GM18858 (cell line): ENCODE measurements around the gene ZXDC.

Experiments
- ATAC-seq: cut with Tn5 transposase; IDR thresholded peaks from one replicate; pipeline ENCODE4 v1.9.1; 2021; ENCODE audit not compliant: unreplicated experiment

ZXDC gene

DNA sequence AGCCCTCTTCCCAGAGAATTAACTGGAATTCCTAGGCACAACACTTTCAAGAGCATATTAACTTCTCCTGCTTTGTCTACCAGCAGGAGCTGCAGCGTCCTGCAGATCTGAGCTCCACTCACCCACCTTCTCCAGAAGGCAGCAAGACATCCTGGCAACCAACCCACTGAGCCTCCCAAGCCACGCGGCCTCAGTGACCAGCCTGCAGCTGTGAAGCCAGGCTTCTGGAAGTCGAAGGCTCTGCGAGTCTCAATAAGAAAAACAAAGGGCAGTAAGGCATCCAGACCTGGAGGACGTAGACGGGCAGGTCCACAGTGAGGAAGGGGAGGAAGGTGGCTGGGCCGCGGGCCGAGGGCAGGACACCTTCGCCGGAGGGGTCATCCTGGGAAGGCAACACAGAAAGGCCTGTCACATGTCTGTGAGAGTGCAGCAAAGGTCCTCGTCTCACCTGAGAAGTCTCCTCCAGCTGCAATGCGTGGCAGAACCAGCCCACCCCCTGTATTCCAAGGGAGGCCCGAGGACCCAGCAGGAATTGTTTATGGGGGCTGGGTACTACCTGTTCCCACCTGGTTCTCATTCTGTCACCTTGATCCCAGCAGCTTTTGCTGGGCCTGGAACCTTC, 36.2 kb downstream of the ZXDC start:
- no peak for ATAC-seq

DNA sequence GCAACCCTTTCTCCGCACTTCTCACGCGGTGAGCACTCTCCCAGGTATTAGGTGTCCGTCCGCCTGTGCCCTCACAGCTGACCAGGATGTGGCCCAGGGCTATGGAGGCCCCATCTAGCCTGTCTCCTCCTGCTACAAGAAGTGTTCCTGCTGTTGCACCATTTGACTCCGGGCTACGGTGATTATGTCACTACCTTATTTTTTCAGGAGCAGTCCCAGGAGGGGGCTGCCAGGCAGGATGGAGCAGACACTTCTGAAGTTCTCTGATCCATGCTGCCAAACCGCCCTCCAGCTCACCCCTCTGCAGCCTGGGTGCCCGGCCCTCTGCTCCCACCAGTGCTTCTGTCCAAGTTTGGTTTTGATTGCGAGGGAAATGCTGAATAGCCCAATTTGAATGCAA, 36.9 kb downstream of the ZXDC start:
- no peak for ATAC-seq

DNA sequence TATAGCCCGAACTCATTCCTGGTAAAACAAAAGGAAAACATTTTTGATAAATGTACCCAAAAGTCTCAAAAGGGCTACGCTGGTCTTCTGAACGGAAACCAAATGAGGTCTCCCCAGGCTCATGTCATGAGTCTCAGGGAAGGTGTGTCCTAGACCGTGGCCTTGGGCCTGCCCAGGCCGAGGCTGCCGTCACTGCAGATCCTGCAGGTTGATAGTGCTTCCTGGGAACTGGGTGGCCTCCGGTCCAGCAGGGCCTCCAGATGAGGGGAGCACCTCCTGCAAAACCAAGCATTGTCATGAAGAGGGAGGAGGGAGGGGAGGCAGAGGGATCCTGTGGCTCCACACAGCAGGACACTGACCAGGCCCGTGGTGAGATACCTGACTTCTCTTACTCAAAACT, 37.5 kb downstream of the ZXDC start:
- no peak for ATAC-seq

GRCh38 chr3:126436826-126437717, 38.6 kb downstream of the ZXDC start:
- no peak for ATAC-seq

DNA sequence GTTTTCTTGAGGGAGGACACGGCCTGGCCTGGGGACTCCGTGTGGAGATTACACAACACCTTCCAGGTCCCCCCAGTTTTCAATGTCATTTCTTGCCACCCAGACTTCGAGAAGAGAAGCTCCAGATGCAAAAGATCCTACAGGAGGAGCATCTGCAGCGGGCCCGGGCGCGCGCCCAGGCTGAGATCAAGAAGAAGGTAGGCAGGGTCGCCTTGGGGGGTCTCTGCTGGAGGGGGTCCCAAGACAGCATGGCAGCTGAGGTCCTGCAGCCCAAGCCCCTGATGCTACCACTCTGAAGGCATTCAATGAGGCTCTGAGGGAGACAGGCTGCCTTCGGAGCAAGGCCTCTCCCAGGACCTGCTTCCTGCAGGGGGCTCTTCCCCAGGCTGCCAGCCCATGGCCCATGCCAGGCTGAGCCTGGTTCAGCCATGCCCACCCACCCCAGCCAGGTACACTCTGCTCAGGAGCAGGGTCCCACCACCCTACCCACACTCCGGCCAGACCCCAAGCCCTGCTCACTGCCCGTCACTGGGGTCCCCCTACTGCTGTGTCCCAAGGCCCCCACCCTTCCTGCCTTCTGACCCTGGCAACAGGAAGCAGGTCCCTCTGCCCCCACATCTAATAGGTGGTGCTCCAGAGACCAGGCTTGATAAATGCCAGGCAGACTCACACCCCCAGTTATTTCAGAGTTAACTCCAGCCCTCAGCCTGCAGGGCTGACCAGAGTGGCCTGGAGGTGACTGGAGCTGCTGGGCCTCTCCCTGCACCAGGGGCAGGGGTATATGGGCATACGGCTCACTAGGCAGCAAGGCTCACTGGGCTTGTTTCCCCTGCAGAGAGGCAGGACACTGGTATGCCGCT, 40.0 kb downstream of the ZXDC start:
- ATAC-seq, result no peak

- no peak for ATAC-seq
Measured at GRCh38 chr3:126434931-126435411, 40.7 kb downstream of the ZXDC start.

GRCh38 chr3:126434264-126434590, 41.5 kb downstream of the ZXDC start:
- no peak for ATAC-seq

GRCh38 chr3:126433496-126434263, 42.0 kb downstream of the ZXDC start:
- ATAC-seq, result no peak

- ATAC-seq, result no peak
Measured at GRCh38 chr3:126433105-126433430, 42.6 kb downstream of the ZXDC start.

- ATAC-seq, result no peak
Measured at GRCh38 chr3:126432361-126433104, 43.2 kb downstream of the ZXDC start.

GRCh38 chr3:126431103-126431534, 44.6 kb downstream of the ZXDC start:
- no peak for ATAC-seq

GRCh38 chr3:126424751-126425150, 50.9 kb downstream of the ZXDC start:
- no peak for ATAC-seq

GRCh38 chr3:126424039-126424717, 51.5 kb downstream of the ZXDC start:
- ATAC-seq, result no peak

DNA sequence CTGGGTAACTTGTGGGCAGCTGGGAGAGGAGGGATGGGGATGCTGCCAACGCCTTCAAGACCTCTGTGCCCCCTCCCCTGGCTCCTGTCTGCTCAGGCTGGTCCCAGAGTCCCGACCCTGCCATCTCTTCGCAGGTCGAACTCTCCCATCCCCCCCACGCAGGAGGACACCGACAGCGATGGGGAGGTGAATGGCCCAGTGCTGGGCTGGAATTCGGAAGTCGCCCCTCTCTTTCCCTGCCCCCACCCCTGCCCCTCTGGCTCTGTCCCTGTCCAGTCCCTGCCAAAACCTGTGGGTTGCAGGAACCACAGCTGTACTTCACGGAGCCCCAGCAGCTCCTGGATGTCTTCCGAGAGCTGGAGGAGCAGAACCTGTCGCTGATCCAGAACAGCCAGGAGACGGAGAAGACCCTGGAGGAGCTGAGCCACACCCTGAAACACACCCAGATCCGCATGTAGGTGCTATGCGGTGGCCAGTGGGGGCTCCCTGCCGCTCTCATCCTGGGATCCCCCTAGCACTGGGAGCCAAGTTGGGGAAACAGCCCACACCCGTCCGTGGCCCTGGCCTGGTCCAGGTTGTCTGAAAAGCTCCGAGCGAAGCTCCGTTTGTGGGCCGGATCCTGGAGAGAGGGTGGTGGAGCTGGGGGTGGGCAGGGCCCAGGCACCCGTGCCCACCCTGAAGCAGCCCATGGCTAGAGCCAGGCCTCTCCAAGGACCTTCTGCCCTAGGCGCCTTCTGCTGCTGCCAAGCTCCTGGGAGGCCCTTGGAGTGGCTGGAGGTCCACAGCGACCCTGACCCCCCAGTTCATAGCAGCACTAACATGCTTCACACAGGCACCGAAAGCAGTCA, 52.3 kb downstream of the ZXDC start:
- no peak for ATAC-seq

DNA sequence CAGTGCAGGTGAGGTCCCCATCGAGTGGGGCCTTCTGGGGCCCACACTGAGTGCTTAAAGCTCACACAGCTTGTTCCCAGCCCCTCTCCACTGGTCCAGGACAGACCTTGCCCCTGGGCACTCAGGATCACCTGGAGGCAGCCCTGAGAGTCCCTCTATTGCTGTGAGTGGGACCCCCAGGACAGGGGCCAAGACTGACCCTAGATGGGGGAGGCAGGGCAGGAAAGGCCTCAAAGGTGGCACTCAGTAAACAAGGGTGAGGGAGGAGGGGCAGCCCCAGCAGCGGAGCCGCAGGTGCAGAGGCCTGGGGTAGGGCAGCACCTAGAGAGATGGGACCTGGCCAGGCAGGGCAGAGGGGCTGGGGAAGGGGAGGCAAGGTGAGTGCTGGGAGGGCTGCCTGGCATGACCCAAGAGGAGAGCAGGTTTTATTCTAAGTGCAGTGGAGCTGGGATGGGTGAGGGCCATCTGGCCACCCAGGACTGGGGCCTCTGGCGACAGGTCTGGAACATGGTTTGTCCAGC, 53.1 kb downstream of the ZXDC start:
- ATAC-seq, result no peak

DNA sequence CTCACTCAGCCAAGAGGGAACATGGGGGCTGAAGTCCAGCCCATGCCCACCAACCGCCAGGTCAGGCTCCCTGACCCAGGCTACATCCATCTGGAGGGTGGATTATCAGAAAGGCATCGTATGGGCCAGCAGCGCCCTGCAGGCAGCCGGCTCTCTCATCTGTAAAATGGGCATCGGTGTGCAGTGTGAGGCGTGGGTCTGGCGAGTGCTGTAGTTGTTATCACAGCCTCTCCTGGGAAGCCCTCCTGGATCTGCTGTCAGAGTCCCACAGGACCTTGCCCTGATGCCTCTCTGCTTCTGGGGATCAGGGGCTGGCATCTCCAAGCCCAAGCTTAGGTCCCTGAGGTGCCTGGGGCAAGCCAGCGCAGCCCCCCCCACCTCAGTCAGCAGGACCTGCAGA, 53.6 kb downstream of the ZXDC start:
- ATAC-seq, result no peak

DNA sequence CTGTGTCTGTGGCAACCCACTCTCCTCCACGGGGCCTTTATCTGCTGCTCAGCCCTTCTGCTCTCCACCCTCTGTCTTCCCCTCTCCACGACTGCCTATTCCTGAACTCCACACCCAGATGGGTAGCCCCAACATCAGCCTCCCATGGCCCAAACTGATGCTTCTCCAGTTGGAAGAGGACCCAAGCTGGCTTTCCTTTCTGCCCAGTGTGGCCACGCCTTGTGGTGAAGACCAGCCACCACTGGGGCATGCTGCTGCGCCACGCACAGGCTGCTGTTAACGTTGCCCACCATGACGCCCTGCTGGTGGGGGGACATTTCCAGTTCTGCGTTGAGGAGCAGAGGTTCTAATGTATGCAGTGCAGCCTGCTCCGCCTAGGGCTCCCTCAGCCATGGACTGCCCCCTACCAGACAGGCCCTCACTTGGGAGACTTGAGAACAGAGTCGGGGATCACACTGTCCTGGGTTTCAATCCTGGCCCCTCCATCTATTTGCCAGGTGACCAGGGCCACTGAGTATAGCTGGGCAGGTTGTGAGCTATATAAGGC, 54.0 kb downstream of the ZXDC start:
- no peak for ATAC-seq
